Stimulated activated CD8-positive, alpha-beta memory T cell treated with anti-CD3 and anti-CD28 coated beads, Interleukin-15, amount 100 ng/mL, for 4 hours (primary cell): ENCODE data around the gene MRNIP.
A peak's percentile ranks its signal among the peaks of the same experiment; 100 is the strongest.

Experiments used
- DNase-seq, 2 donors: peaks; one replicate each; pipeline ENCODE4 v3.0.0-alpha.2; 2020; ENCODE audit warnings: low read depth in 2 of 2

The MRNIP gene

GRCh38 chr5:179803651-179804554 is 54.7 kb downstream of the MRNIP start:
- no peak for DNase-seq

GRCh38 chr5:179802950-179803562 is 55.6 kb downstream of the MRNIP start:
- no peak for DNase-seq

- DNase-seq = no peak
These were observed 56.3 kb downstream of the MRNIP start for GRCh38 chr5:179802207-179802883.

GRCh38 chr5:179801304-179802206 is 57.1 kb downstream of the MRNIP start:
- peak; percentile 63 to 64 for DNase-seq

DNA sequence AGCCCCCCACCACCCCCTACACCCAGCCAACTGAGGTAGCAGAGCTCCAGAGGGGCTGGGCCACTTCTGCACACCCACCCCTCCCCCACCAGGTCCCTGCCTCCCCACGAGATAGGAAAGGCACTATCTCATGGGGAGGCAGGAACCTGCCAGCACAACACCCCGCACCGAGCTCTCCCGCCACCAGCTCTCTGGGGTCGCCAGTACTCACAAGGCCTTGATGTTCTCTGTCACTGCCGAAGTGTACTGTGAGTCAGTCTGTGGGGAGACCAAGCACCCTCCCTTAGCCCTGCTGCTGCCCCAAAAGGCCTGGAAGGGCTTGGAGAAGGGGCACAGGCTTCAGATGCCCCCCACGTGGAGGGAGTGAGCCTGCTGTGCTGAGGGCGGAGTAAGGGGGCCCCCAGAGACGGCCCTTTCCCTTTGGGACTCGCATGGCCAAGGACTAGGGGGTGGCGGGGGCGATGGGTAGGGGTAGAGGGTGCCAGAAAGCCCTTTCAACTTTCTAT is 57.9 kb downstream of the MRNIP start:
- DNase-seq = no peak

GRCh38 chr5:179800071-179800695 is 58.4 kb downstream of the MRNIP start:
- no peak for DNase-seq

- no peak for DNase-seq
These were observed 59.0 kb downstream of the MRNIP start for GRCh38 chr5:179799644-179799973.

DNA sequence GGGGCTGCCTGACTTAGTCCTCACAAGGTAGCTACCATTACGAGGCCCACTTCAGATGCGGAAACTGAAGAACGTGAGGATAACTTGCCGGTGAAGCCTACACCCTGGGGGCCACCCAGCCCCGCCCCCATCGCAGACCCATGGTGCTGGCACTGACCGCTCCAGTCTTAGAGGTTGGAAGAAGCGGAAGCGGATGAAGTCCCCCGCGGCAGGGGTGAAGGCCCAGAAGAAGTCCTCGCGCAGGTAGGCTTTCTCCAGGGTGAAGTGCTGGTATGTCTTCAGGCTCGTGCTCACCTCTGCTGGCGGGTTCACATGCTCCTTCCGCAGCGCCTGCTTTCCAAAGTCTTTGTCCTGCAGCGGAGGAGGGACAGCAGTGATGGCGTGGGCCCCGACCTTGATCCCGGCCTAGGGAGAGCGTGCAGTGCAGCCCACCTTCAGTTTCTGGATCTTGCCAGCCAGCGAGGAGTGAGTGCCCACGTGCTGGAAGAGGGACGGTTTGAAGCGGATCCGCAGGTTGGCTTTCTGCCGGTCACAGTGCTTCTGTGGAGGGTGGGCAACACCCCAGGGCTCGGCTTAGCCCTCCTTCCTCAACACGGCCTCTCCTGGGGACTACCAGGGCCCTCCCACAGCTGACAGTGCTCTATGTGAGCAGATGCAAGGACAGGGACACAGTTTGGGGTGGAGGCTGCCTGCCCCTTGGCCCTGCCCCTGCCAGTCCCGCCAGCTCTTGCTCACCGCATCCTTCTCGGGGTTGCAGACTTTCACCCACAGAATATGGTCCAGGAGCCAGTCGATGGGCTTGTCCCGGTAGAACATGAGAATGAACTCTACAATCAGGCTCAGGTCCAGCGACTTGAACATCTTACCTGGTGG is 59.6 kb downstream of the MRNIP start:
- no peak for DNase-seq

DNA sequence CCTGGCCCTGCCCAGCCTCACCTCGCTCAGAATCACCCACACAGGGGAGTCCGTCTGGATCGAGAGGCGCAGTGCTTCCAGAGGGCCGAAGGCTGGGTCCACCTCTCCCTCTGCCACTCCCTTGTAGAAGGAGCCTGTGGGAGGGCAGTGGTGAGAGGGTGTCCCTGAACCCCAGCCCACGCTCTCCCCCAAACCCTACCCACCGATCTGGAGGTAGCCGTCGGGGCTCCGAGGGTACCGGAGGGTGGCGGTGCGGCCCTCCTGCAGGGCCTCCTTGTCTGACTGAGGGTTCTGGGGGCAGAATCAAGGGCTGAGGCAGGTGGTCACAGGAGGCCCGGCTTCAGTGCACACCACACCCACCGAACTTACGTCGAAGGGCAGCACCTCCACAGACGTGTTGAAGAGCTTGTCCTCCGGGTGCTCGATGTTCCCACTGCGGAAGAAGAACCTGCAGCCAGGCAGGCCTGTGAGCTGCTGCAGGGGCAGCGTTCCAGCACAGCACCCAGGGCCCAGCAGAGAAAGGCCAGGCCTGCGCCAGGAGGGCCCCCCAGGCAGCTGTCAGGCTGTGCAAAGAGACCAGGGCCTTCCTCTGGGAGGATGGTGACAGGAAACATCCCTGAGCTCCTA is 60.4 kb downstream of the MRNIP start:
- DNase-seq = no peak

DNA sequence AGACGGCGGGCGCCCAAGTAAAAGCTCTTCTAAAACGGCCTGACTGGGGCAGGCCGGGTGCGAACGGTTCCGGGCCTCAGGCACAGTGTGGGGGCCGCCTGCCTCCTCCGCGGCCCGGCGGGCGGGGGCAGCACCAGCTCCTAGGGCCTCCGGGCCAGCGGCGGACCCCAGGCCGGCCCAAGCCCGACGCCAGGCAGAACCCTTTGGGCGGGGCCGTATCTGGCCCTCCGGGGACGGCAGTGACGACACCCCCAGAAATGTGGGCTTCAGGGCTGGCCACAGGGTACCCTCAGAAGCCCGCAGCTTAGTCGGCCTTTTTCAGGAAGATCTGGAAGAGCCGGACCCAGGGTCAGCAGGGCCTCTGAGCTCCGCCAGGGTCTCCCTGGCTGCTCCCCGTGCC is 60.9 kb downstream of the MRNIP start:
- DNase-seq = no peak

GRCh38 chr5:179796877-179797608 is 61.6 kb downstream of the MRNIP start:
- no peak for DNase-seq

GRCh38 chr5:179795863-179796833 is 62.5 kb downstream of the MRNIP start:
- DNase-seq = no peak

- DNase-seq = no peak
These were observed 63.4 kb downstream of the MRNIP start for GRCh38 chr5:179795049-179795862.

- no peak for DNase-seq
These were observed 64.0 kb downstream of the MRNIP start for GRCh38 chr5:179794575-179794974.

GRCh38 chr5:179794171-179794570 is 64.4 kb downstream of the MRNIP start:
- no peak for DNase-seq

DNA sequence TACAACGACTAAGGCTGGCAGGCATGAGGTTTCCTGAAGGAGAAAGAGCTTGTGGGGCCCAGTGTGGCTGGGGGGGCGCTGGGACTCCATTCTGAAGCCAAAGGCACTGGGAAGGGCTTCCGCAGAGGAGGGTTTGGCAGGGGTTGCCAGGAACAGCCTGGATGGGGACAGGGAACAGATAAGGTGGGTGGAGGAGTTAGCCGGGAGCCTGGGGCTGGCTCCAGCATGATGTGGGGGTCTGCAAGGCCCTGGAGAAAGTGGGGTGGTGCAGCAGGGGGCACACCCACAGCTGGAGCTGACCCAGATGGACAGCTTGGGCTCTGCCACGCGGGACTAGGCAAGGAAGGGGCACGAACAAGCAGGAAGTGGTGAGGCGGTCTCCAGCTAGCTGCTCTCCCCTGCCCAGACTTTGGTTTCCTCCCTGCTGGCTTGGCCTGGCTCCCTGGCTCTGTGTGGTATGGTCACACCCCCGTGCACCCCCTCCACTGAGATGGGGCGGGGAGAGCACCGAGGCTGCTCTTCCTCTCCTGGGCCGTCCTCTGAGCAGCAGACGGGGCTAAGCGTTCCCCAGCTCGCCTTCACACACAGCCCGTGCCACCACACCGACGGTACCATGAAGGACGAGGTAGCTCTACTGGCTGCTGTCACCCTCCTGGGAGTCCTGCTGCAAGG is 65.0 kb downstream of the MRNIP start, which contains the start of gene LTC4S:
LTC4S (plus strand) TSS at position 519 of the 672 bp plus-strand sequence; CDS start at position 614, 95 bp downstream.
- no peak for DNase-seq
